Upper lobe of left lung (tissue), 4 donors: ENCODE data around the gene IL22RA1.

Experiments
- CTCF ChIP-seq, 6 experiments: fragments of 450-650 bp in 4 of 6; fragments of 200-600 bp in 2 of 6; sonication (generic) in 2 of 6; IDR thresholded peaks; one replicate each; pipeline ENCODE4 v1.5.1; 2016 to 2019; ENCODE audit warnings: antibody characterized with exemption in 6 of 6
- POLR2A ChIP-seq, 4 donors: fragments of 450-650 bp; IDR thresholded peaks; one replicate each; pipeline ENCODE4 v1.5.1; 2016 to 2017; ENCODE audit warnings: antibody characterized with exemption in 4 of 4, mild to moderate bottlenecking in 2 of 4

- TF ChIP-seq POLR2A (IDR thresholded peaks at IDR 0.05) (no peak), CTCF (IDR thresholded peaks at IDR 0.05) (no peak)
Measured at GRCh38 chr1:24071941-24072340, 71.0 kb downstream of the IL22RA1 start.
